ELR (cell line): ENCODE data around the gene PITX3.

Experiments used
- DNase-seq: peaks from one replicate; pipeline ENCODE4 v3.0.0-alpha.2; 2015; ENCODE audit warnings: low read depth

Gene PITX3

DNA sequence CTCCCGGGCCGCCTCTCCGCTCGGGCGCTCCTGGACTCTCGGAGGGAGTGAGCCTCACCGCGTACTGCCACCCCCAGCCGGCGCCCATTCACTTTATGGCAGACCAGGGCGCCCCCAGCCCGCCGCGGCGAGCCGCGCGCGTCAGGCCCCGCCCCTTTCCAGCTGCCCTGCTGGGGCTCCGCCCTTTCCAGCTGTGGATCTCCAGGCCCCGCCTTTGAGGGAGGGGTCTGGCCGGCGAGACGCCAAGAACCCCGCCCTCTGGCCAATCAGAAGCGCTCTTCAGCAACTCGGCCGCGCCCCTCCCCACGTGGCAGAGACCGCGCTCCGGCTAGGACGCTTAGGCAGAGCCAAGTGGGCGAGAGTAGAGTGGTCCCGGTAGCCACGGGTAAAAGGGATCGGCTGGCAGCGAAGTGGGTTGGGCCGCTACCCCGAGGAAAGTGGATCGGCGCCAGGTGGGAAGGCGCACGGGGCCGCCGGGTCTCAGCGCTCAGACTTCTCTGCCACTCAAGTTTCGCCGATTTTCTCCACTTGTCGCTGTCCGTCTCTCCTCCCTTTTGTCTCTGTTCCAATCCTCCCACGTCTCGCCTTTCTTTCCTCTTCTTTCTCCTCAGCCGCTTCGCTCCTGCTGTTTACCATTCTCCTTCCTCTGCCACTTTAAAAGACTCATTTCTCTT lies at the start of gene PITX3:
PITX3 (minus strand) TSS at position 69 of the 674 bp plus-strand sequence. CDS start 9,432 bp downstream, outside the sequence.
- DNase-seq = peak; percentile 85

DNA sequence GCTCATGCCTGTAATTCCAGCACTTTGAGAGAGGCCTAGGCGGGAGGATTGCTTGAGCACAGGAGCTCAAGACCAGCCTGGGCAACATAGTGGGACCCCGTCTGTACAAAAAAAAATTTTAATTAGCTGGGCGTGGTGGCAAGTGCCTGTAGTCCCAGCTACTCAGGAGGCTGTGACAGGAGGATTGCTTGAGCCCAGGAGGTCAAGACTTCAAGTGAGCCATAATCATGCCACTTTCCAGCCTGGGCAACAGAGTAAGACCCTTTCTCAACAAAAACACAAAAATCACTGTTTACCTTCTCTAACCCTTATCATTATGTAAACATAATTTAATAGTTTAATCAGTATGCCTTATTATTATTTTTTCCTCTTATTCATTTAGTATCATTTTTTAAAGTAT lies 48.5 kb upstream of the PITX3 start:
- DNase-seq = no peak

DNA sequence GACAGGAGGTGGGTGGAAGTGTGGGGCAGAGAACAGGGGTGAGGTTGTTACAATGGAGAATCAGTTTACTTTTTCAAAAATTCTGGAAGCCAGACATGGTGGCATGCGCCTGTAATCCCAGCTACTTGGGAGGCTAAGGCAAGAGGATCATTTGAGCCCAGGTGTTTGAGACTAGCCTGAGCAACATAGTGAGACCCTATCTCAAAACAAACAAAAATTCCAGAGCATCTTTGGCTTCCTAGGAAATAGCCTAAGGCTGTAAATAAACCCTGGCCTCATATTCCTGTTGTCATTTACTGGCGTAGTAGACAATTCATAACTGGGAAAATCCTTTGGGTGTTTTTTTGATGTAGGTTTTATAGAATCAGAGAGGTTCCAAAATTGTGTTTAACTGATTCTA lies 48.0 kb upstream of the PITX3 start:
- no peak for DNase-seq

DNA sequence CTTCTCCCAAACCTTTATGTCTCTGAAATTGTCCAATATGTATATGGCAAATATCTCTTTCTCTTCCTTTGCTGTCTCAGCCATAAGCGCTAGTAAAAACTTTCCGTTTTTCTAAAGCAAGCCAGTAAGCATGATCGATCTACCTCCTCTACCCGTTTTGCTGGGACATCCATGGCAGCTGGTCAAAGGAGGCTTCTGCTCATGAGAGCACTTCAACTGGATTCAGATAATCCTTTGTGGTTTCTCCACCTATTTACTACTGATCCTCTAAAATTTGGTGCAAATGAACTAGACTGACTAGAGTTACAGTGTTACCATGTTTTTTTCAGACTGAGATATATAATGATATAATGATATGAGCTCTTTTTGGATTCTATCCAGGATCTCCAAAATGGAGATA lies 46.7 kb upstream of the PITX3 start:
- DNase-seq = no peak

DNA sequence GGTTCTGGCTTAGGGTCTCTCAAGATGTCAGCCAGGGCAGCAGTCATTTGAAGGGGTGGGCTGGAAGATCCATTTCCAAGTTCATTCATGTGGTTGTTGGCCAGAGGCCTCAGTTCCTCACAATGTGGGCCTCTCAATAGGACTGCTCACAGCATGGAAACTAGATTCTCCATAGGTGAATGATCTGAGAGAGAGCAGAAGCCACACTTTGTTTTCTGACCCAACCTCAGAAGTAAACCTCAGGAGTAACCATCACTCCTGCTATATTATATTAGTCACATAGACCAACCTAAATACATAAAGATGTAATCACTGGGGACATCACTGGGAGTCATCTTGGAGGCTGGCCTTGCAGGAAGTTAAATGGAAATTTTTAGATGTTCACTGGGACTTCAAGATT lies 46.2 kb upstream of the PITX3 start:
- DNase-seq = peak; percentile 33

DNA sequence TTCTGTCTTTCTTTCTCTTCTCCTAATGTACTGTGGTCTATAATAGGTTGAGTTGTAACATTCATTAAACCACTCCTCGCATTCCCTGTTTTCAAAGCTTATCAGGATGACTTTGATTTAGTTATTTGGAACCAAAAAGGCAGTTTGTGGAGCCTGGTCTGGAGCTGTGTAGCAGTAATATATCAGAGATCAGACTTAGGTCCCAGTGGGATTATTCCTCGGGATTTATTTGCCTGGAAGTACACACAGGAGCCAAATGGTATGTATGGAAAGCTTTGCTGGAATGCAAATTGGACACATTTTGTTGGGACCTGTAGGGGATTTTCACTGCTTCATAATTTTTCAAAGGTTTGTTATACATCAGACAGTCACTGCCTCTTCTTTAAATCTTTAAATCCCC lies 44.9 kb upstream of the PITX3 start:
- DNase-seq = no peak

DNA sequence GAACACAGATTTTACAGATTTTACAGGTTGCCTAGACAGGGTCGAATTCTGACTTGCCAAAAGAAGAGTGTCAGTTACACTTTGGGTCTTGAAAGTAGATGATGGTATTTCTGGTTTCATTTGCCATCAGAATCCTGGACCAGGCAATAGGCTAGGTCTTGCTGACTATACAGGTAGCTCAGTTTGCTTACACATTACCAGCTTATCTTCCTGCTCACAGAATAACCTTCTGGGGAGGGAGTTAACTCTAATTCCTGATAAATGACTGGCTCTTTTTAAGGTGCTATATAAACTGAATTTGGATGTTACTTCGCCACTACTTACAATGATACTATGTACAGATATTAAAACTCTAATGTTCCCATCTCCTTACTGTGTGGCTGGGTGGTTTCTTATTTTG lies 43.8 kb upstream of the PITX3 start:
- DNase-seq = no peak

DNA sequence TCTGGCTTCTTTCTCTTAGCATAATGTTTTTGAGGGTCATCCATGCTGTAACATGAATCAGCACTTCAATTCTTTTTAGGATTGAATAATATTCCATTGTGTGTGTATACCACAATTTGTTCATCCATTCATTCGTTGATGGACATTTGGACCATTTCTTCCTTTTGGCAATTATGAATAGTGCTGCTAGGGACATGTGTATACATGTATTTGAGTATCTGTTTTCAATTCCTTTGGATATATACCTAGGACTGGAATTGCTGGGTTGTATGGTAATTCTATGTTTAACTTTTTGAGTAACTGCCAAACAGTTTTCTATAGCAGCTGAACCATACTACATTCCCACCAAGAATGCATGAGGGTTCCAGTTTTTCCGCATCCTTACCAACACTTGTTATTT lies 43.2 kb upstream of the PITX3 start:
- DNase-seq = no peak

DNA sequence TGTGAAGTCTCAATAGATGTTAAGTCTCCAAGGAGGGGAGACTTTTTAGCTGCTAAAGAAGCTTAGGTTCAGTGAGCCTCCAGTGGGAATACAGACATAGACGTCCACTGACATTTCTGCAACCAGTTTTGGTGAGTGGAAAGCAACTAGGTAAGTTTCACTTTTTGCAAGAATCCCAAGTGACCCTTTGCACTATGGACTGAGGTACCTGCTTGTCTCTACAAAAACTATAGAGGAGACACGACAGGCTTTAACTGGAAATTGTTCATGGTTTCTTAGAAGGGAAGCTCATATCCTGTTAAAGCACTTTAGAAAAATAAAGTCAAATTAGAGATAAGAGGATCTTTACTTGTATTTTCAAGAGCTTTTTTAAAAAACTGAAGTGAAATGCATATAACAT lies 42.6 kb upstream of the PITX3 start:
- DNase-seq = no peak

DNA sequence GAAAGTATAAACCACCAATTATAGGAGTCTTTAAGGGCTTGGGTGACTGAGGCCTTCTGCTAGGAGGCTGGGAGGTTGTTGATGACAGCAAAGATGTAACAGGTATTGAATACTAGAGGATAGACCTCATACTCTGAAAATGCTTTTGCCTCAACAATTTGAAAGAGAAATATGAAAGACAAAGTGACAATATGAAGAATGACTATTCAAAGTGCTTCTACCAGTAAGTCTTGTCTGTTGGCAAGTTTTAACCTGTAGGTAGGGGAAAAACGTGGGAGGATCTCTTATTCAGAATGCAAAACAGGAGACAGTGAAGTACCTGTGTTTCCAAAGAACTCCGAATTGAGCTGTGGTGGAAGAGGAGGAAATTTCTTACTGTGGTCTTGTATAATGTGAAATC lies 42.2 kb upstream of the PITX3 start:
- DNase-seq = no peak

DNA sequence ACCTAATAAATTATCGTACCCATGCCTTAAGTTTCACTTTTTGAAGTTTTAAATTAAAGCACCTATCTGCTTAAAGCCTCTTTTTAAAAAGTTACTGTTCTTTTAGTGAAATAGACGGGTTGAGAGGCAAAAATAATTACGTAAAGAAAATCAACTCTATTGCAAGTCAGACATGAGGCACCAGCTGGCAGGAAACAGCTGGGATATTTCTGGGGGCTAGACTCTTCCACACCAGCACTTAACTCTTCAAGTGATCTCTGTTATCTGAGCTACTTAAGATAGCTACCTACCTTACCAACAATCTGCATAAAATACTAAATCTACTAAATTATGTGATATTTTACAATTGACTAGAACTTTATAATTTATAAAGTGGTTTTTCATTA lies 39.8 kb upstream of the PITX3 start:
- no peak for DNase-seq

DNA sequence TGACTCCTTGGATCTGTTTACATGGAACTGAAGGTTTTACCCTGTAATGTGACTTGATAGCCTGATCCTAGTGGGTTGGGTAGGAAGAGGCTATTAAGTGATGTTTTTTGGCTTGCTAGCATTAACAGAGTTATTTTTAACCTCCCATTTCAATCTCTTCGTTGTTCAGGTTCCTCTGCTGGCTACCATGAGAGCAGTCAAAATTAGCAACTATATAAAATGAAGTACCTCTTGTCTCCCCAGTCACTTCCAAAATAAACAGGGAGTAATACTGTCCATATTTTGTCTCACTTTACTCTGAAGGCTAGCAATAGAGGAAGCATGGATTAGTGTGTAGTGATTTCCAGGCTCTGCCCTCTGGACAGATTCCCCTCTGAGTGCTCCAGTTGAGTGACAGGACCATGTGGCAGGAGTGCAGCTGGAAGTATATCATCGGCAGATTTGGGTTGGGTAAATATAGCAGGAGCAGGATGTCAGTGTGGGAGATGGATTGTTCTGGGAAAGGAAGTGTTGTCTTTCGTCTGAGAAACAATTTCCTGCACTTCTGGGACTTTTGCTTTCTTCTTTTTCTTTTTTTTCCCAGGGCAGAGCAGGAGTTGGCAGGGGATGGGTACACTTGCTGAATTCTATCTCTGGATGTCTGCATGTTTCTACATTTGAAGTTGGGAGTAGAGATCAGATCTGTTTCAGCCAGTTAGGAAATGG lies 39.2 kb upstream of the PITX3 start:
- DNase-seq = no peak

DNA sequence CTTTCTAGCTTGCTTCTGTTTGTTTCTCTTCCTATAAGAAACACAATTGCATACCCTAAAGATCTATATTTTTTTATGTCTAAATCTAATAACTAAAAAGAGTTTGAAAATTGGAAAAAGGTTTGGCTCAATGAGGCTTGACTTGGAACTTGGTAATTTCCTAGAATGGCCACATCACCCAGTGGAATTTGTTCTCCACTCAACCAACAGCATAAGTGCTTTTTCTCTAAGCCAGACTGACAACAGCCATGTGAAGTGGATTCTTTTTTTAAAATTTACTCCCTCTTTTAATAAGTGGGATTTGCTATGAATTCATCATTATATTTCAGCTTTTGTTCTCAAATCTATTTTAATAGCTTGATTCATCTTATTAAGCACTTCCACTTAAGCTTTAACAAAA lies 37.8 kb upstream of the PITX3 start:
- DNase-seq = no peak

DNA sequence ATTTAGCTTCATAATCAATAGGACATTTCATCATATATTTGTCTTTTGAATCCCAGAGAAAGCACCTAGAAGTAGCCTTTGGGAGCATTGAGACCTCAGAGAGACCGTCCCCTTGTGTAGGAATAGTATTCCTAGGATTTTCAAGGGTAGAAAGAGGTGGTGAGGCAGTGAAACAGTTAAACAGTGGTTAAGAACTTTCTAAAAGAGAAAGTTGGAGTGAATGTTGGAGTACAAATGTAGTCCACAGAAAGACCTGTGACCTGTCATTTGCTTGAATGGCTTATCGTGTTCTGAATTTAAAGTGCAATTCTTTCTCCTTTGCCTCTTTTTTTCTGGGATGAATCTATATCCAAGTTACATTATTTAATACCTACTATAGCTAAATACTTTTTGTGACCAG lies 34.0 kb upstream of the PITX3 start:
- no peak for DNase-seq

DNA sequence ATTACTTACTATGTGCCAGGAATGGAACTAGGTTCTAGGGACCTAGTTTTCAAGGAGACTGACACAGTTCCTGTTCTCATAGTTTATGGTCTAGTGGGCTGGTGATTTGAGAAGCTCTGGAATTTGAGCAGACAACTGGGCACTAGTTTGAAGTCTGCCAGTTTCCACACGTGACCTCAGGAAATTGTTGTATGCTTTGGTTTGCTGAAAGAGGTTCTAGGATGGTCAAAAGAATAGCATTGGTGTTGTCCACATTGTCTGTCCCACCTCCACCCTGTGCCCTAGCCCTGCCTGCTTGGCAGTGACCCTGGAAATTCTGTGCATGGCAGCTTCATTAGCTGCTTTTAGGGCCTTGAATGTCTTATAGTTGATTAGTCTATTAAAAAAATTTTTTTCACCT lies 32.8 kb upstream of the PITX3 start:
- no peak for DNase-seq

DNA sequence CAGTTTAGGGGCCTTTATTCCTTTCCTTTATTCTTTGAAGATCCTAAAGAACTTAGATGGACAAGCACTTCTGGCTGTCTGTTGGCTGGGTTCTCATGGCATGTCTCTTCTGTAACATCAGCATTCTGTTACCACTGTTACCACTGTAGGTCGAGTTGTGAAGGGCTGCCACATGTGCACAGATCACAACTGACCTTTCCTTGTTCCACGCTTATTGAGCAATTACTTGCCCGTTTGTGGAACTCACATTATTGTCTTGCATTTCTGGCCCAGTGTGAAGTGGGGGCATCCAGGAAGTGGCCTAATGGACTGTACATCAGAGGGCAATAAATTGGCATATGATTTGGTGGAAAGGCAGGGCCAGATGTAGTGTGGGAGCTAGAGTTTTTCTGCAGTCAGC lies 27.7 kb upstream of the PITX3 start:
- no peak for DNase-seq

DNA sequence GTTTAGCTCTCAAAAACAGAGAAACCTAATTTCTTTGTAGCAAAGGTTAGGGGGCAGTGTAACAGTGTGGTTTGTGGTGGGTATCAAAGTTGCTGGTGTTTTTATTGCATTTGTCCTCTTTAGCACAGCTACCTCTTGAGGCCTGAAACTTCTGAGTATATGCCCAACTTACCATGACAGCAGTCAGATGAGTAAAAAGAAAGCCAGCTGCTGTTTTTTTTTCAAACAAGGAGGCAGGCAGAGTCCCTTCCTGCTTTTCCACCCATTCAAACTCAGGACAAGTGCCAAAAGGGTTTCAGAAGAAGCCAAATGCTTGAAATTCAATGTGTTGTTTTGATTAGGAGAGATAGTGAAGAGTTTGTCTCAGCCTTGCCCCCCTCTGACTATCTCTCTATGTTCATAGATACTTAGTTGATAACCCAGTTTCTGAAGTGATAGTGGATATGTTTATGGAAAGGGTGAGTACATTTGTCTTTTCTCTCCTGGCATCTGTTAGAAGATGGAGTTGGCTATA lies 27.1 kb upstream of the PITX3 start:
- no peak for DNase-seq

DNA sequence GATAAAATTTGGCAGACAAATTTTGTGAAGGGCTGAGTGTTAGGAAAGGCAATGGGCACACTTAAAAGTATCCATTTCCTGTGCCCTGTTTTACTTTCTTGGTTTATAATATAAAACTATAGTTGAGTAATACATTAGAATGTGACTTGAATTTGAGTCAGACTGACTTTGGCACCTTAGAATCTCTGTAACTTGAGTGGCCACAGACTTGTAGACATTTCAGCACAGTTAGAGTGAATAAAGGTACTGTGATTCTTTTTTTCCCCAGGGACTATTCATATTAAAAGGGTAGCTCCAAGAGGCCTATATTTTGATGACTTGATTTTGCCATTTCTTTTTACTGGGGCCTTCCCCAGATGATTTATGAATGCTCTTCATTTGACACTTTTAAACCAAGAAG lies 26.4 kb upstream of the PITX3 start:
- peak; percentile 77 for DNase-seq

DNA sequence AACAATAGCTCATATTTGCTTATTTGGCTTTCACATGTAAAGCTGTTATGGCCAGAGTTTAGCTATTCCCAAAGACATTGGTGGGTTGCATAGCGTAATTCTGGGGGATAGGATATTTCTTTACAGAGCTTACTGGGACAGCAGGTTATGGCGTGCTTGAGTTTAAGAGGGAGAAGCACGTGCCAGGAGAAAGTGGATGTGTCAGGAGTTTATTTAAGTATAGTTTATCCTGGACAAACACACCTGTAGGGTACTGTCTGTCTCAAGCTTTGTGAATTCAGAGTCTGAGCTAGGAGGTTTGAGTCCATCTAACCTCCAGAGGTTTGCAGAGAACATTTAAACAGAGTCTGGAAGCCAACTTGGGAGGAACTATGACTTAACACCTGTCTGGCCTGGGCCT lies 25.4 kb upstream of the PITX3 start:
- no peak for DNase-seq

DNA sequence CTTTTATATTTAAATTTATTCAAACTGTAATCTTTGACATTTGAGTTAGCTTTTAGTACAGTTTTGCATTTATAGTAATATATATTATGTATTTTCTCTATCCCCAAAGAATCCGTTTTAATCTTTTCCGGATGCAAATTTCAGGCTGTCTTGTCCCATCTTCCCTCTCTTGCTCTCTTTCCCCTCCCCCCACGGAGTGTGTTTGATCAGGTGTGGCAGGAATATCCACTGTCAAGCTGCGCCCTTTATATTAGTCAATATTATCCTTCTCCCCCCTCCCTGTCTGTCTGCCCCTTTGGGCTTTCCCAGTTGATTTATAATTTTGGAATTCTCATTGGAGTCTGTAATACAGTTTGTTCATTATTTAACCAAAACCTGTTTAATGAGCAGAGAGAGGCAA lies 23.1 kb upstream of the PITX3 start:
- DNase-seq = no peak

DNA sequence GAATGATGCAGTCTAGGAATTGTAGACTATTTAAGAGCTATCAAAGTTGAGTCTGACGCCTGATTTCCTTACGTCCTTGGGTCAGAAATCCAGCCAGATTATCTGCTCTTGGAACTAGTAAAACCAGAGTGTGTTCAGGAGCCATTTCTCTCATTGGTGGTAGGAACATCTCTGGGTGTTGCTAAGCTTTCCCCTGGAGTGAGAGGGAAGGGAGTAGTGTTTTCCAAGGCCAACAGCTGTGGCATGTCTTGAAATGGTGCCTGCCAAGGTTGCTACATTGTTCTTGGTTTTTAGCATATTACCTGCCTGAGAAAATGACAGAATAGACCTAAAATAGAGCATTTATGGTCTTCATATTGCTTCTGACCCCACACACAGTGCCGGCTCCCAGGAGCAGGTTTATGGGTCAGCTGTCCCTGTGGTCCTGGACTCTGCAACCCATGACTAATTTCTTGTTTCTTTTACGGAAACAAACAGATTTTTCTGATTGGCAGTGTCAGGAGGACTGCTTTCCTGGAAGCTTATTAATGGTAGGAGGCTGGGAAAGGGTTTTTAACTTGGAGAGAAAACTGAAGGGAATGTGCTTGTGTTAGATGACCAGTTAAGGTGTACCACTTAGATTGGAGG lies 21.5 kb upstream of the PITX3 start:
- DNase-seq = no peak

DNA sequence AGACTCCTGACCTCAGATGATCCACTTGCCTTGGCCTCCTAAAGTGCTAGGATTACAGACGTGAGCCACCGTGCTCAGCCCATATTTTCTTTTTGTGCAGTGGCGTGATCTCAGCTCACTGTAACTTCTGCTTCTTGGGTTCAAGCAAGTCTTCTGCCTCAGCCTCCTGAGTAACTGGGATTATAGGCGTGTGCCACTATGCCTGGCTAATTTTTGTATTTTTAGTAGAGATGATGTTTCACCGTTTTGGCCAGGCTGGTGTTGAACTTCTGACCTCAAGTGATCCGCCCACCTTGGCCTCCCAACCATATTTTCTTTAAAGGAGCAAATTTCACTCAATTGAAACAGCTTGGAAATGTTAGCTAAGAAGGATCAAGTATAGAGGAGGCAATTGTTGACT lies 20.5 kb upstream of the PITX3 start:
- no peak for DNase-seq

DNA sequence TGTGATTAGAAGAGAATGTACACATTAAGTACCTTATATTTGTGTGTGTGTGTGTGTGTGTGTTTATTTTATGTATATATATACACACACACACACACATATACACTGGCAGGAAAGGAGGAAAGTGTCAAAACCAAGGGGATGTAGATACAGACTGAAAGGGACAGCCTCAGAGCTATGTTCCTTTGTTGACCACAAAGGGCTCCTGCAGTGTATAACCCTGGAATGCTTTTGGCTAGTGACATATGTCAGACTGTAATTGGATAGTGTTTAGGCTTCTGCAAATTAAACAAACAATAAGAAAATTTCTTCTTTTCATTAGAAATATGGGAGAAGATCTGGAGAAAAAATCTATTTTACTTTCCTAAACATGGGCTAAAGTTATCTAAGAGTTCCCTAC lies 19.9 kb upstream of the PITX3 start:
- DNase-seq = no peak
